Left lobe of liver (tissue), 2 donors: ENCODE results near the gene CBFA2T2. TPM values are rescaled to one million over a fixed set of nuclear protein-coding genes. Genes with fewer than 3 reads are reported as not detected.
A peak's percentile ranks its signal among the peaks of the same experiment; 100 is the strongest.
"Not testable (repeated sequence)": the region's sequence is repeated elsewhere in the genome, so short reads cannot be mapped to it uniquely, and the experiment has no call there.

Source experiments
- ATAC-seq: fragments of 200-7000 bp; cut with Tn5 transposase; one replicate; pipeline ENCODE4 v1.9.1; 2020; ENCODE audit warnings: mild to moderate bottlenecking, moderate library complexity
- DNase-seq: peaks from one replicate; pipeline ENCODE4 v3.0.0-alpha.2; 2020; ENCODE audit warnings: low spot score
- total RNA-seq: library from RNA; stranded (reverse); gene quantifications from one replicate; pipeline ENCODE4 v1.2.1, GENCODE V29; 2021
- donor health status: DM: no; HTN: no; CAD: no; lungs with moderate emphysema.
- donor health status: DM: no; HTN: yes; CAD: no.

Gene CBFA2T2
- total RNA-seq, 1 donor from 2014 or later = 5.7 TPM

DNA sequence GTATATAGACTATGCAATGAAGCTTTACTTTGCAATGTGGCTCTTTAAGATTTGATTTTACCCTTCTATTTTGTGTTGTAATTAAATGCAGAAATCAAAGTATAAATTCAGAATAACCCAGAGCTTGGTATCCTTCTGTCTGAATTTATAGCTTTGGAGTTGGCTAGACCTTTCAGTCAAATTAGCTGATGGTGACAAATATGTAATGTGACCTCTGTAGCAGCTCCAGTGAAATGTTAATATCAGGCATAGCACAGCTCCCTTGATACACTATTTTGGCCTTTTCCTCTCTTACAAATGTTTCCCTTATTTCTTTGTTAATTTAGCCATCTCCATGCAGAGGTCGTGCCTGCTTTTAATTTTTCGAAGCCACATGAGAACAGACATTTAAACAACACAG lies 11.1 kb downstream of the CBFA2T2 start:
- ATAC-seq (no peak), DNase-seq (no peak)

GRCh38 chr20:33503564-33503963 lies 13.7 kb downstream of the CBFA2T2 start:
- DNase-seq (no peak), ATAC-seq (no peak)

DNA sequence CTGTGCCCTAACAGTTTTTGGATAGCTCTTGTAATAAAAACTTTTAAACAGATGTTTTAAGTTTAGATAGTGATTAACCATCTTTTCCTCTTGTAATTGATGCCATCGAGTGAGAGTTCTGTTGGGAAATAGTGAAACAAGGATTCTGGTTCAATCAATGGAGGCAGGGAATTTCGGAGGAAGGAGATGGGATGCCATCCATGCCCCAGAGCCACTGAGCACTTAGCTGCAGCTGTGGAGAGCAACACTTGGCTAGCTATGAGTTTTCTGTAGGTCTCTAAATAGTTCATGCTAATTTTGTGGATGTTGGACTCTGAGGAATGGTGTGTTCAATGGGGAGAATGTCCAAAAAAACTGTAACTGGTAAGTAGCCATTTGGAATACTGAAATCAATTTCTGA lies 16.7 kb downstream of the CBFA2T2 start:
- no peak for ATAC-seq
- no peak for DNase-seq

GRCh38 chr20:33507461-33507860 lies 17.6 kb downstream of the CBFA2T2 start:
- ATAC-seq = no peak
- DNase-seq = no peak

DNA sequence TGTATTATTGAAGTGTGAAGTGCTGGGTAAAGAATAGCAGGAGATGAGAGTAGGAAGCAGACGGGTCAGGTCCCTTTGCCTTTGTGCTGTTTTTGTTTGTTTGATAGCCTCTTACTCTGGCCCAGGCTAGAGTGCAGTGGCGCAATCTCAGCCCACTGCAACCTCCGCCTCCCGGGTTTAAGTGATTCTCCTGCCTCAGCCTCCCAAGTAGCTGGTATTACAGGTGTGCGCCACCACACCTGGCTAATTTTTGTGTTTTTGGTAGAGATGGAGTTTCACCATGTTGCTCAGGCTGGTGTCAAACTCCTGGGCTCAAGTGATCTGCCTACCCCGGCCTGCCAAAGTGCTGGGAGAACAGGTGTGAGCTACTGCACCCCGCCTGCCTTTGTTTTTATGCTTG lies 18.1 kb downstream of the CBFA2T2 start:
- not testable (repeated sequence) for DNase-seq, ATAC-seq

DNA sequence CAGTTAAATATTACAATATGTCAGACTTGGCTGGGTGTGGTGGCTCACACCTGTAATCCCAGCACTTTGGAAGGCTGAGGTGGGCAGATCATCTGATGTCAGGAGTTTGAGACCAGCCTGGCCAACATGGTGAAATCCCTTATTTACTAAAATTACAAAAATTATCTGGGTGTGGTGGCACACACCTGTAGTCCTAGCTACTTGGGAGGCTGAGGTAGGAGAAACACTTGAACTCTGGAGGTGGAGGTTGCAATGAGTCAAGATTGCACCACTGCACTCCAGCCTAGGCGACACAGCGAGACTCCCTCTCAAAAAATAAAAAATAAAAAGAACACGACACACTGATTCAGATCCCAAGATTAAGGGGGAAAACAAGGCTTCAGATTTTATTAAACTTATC lies 19.2 kb downstream of the CBFA2T2 start:
- not testable (repeated sequence) for ATAC-seq, DNase-seq

- not testable (repeated sequence) for DNase-seq, ATAC-seq
Observed at GRCh38 chr20:33511876-33512275, 22.0 kb downstream of the CBFA2T2 start.

DNA sequence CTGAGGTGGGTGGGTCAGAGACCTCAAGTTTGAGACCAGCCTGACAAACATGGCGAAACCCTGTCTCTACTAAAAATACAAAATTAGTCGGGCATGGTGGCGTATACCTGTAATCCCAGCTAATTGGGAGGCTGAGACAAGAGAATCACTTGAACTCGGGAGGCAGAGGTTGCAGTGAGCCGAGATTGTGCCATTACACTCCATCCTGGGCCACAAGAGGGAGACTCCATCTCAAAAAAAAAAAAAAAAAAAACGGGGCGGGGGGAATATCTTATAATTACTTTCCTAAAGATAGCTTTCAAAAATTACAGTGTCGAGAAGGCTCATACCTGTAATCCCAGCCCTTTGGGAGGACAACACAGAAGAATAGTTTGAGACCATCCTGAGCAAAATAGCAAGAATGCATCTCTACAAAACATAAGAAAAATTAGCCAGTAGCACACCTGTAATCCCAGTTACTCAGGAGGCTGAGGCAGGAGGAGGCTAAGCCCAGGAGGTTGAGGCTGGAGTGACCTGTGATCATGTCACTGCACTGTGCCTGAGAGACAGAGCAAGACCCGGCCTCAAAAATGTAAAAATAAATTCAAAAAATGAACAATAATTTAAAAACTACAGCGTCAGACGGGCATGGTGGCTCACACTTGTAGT lies 25.8 kb downstream of the CBFA2T2 start:
- ATAC-seq = no peak
- DNase-seq = no peak

- DNase-seq (no peak), ATAC-seq (peak; percentile 10)
Observed at GRCh38 chr20:33516882-33517281, 27.0 kb downstream of the CBFA2T2 start.

DNA sequence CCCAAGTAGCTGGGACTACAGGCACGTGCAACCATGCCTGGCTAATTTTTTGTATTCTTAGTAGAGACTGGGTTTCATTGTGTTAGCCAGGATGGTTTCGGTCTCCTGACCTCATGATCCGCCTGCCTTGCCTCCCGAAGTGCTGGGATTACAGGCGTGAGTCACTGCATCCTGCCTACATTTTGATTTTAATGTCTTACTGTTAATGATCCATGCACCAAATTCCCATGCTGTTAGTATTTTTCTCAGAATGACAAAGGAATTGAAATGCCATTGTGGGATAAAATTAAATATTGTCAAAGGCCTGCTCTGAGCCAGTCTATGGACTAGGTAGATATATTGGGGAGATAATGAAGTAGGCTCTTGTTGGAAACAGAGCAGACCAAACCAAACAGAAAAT lies 28.2 kb downstream of the CBFA2T2 start:
- DNase-seq (no peak), ATAC-seq (no peak)

DNA sequence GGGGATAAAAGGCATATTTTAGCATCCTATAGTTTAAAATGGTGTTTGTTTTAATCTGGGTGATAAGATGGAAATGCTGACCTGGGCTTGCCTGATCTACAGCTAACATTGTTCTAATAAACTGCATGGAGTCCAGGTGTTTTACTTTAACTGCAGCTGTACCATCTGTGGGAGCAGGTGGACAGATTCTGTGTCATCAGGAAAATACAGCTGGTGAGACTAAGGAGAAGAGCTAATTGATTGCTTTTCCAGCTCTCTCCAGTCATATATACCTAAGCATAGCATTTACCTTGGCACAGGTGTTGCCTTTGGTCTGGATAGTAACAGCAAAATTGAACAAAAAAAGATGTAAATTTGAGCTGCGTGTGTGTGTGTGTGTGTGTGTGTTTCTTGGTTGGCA lies 31.6 kb downstream of the CBFA2T2 start:
- ATAC-seq (no peak), DNase-seq (no peak)

GRCh38 chr20:33522256-33522820 lies 32.4 kb downstream of the CBFA2T2 start:
- ATAC-seq (no peak), DNase-seq (no peak)

DNA sequence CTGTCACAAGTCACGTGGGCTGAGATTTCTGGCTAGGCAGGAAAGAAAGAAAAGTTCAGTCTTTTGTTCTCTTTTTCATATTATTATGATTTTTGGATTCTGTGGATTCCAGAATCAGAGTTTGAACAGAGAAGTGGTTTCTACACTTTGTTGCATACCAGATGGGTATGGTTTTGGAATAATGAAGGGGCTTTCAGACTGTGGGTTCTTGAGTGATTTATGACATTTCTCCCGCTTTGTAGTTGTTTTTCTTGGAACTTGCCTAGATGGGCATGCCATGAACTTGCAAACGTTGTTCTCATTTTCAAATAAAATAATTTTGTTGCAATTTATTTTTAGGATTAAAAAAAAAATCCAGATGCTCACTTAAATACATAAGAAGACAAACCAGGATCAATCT lies 34.4 kb downstream of the CBFA2T2 start:
- DNase-seq (no peak), ATAC-seq (no peak)

DNA sequence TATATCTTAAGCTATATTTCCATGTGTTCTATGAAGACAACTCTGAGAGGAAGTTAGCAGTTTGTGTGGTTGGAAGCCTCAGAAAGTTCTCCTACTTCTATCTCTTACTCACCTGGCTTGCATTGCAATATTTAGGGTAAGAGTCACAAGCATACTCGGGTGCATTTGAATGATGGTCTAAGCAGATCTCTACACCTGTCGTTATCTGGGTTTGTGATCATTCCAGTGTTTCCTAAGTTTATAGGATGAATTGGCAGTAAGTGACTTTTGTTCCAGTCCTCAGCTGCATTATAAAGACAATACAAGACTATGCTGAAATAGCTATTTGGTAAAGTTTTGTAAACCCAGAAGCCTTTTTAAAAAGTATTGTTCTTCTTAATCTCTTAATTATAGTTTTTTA lies 36.9 kb downstream of the CBFA2T2 start:
- DNase-seq = no peak
- ATAC-seq = no peak

DNA sequence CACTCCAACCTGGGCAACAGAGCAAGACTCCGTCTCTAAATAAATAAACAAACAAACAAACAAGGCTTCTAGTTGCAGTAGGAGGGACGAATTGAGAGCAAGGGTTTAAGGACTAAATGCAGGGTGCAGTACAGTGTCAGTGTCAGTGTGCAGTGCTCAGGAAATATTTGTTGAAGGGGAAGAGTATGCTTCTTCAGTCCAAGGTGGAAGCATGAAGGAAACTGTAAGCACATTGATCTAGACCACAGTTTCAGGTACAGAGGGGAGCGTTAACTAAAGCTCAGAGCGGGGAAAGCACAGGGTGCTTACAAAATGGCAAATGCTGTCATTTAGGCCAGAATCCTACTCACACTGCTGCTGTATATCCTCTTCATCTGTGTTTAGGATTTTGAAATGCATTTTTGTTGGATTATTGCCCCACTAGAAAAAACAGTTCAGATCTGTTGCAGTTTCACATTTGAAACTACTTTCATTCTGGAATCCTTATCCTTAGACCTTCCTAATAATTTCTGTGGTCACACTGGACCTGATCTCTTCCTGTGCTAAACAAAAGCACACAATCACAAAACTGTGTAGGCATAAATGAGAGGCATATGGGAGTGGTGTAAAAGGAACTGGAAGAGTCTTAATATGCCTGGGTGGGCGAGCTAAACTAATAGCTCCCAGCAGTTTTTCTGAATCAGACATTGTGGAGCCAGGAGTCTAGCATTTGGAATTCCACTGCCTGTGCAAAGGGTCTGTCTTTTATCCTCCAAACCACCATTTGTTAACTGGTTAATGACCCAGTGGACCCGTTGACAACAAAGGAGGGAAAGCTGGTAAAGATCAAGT lies 41.4 kb downstream of the CBFA2T2 start:
- ATAC-seq (peak; percentile 6), DNase-seq (no peak)

GRCh38 chr20:33531885-33532284 lies 42.0 kb downstream of the CBFA2T2 start:
- ATAC-seq = no peak
- no peak for DNase-seq

DNA sequence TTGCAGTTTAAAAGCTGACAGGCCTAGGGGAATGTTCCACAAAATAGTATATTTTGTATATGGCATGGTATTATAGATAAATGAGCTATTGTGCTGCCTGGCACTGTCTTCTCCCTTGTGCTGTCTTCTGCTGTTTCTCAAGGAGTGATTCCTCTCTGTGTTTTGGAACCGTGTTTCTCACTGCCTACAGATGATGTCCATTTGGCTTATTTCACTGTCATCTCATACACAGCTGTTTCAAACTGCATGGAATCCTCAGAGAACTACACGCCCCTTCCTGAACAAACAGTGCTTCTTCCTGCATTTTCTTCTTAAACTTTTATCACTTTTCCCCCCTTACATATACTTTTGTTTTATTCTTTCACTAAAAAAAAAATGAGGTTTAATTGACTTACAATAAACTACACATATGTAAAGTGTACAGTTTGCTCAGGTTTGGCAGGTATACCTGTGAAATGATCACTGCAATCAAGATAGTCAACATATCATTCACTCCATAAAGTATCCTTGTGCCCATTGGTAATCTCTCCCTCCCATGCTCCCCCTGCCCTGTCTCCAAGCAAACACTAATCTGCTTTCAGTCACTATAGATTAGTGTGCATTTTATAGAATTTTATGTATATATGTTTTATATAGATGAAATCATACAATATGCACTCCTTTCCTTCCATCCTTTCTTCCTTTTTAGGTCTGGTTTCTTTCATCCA lies 43.0 kb downstream of the CBFA2T2 start:
- ATAC-seq (no peak), DNase-seq (no peak)

DNA sequence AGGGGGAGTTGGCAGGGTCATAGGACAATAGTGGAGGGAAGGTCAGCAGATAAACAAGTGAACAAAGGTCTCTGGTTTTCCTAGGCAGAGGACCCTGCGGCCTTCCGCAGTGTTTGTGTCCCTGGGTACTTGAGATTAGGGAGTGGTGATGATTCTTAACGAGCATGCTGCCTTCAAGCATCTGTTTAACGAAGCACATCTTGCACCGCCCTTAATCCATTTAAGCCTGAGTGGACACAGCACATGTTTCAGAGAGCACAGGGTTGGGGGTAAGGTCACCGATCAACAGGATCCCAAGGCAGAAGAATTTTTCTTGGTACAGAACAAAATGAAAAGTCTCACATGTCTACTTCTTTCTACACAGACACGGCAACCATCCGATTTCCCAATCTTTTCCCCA lies 45.8 kb downstream of the CBFA2T2 start:
- not testable (repeated sequence) for DNase-seq, ATAC-seq

GRCh38 chr20:33537608-33538007 lies 47.7 kb downstream of the CBFA2T2 start:
- no peak for ATAC-seq
- DNase-seq = no peak

DNA sequence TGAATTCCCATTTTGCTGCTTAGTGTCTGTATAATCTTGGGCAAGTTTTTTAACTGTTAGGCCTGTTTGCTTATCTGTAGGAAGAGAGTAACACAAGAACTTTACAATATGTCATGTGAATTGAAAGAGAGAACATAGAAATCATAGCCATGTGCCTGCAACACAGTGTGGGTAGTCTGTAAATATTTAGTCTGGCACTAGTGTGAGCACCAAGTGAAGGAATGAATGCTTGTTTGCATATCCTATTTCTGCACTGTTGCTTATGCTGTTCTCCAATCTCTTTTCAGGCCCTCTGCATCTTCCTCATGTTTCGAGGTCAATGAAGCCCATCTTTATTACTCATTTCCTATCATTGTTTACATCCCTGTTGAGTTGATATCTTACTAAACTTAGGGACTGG lies 49.2 kb downstream of the CBFA2T2 start:
- DNase-seq (no peak), ATAC-seq (peak; percentile 89)

GRCh38 chr20:33540427-33540826 lies 50.5 kb downstream of the CBFA2T2 start:
- ATAC-seq (no peak), DNase-seq (no peak)
